Measurements from ENCODE around the gene PAK4.

- TF ChIP-seq CTCF (IDR thresholded peaks at IDR 0.05), result no peak
- TF ChIP-seq POLR2AphosphoS5 (IDR thresholded peaks at IDR 0.05; ENCODE audit: insufficient read depth in 1 of 2, low read depth in 1 of 2), result no peak
These were observed 10.3 kb upstream of the PAK4 start for GRCh38 chr19:39115105-39115847.

Measured in vagina (tissue), 2 donors.